GM19452 (cell line): Measurements from ENCODE around the gene PRRT1B.
A peak's percentile ranks its signal among the peaks of the same experiment; 100 is the strongest.

ENCODE experiments used
- ATAC-seq: cut with Tn5 transposase; IDR thresholded peaks from one replicate; pipeline ENCODE4 v1.9.1; 2021; ENCODE audit not compliant: unreplicated experiment

The PRRT1B gene

GRCh38 chr9:131522257-131523085 is 22.9 kb upstream of the PRRT1B start:
- ATAC-seq: no peak

GRCh38 chr9:131523086-131523388 is 22.3 kb upstream of the PRRT1B start:
- ATAC-seq: no peak

GRCh38 chr9:131523451-131524435 is 21.6 kb upstream of the PRRT1B start:
- no peak for ATAC-seq

GRCh38 chr9:131524665-131525315 is 20.5 kb upstream of the PRRT1B start:
- ATAC-seq: no peak

- no peak for ATAC-seq
Measured at GRCh38 chr9:131525643-131526565, 19.4 kb upstream of the PRRT1B start.

GRCh38 chr9:131528186-131528585 is 17.1 kb upstream of the PRRT1B start:
- ATAC-seq: no peak

GRCh38 chr9:131528886-131529505 is 16.3 kb upstream of the PRRT1B start:
- no peak for ATAC-seq

GRCh38 chr9:131529597-131530545 is 15.5 kb upstream of the PRRT1B start:
- ATAC-seq: no peak

GRCh38 chr9:131530546-131530919 is 14.8 kb upstream of the PRRT1B start:
- ATAC-seq: peak; percentile 17

GRCh38 chr9:131530920-131531832 is 14.1 kb upstream of the PRRT1B start, which contains the start of gene UCK1:
UCK1 (minus strand) TSS chr9:131531263; CDS start chr9:131531174, 89 bp downstream.
- ATAC-seq: peak; percentile 80

GRCh38 chr9:131534721-131535237 is 10.5 kb upstream of the PRRT1B start:
- no peak for ATAC-seq

GRCh38 chr9:131537946-131538345 is 7.4 kb upstream of the PRRT1B start:
- ATAC-seq: no peak

- ATAC-seq: no peak
Measured at GRCh38 chr9:131539223-131539923, 6.0 kb upstream of the PRRT1B start.

GRCh38 chr9:131543141-131543540 is 2.2 kb upstream of the PRRT1B start:
- ATAC-seq: no peak

- no peak for ATAC-seq
Measured at GRCh38 chr9:131545786-131546335, 538 bp downstream of the PRRT1B start.

- ATAC-seq: no peak
Measured at GRCh38 chr9:131546336-131547084, 1.2 kb downstream of the PRRT1B start.
